Measurements from ENCODE around the gene MTA1.

DNA sequence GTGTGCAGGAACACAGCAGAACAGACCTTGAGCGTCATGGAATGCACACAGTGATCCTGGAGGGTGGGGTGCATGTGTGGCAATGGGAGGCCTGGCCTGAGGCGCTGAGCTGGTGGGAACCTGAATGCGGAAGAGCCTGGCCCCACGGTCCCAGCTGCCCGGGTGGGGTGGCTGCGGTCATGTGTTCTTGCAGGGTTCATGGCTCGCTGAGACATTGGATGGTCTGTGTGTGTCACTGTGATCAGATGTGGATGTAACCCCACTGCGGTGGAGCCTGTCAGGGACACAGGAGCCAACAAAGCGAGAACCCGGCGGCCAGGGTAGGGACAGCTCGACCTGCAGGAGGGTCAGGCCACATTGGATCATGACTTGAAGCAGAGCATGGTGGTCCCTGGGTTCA lies 23.2 kb downstream of the MTA1 start:
- TF ChIP-seq CTCF (conservative IDR thresholded peaks at IDR 0.05; ENCODE audit: low read length) (no peak), EZH2phosphoT487 (IDR thresholded peaks at IDR 0.05; ENCODE audit: borderline replicate concordance, low read depth, low read length) (no peak)

All from OCI-LY7 (cell line).